Uterus (tissue), 4 donors: ENCODE data around the gene RNU7-1. TPM values are rescaled to one million over a fixed set of nuclear protein-coding genes. Genes with fewer than 3 reads are reported as not detected.

Source experiments
- DNase-seq, 2 donors: peaks; one replicate each; pipeline ENCODE4 v3.0.0-alpha.2; 2019 to 2020
- H3K27ac ChIP-seq, 2 donors: fragments of 200-600 bp; sonication (generic); 1 replicate in 1 of 2; 2 replicates in 1 of 2; pipeline ENCODE4 v1.5.1; 2016 to 2018
- H3K27me3 ChIP-seq, 2 donors: fragments of 200-600 bp; sonication (generic); one replicate each; pipeline ENCODE4 v1.5.1; 2018 to 2019; ENCODE audit warnings: control low read depth in 1 of 2
- H3K36me3 ChIP-seq, 2 donors: fragments of 200-600 bp; sonication (generic); one replicate each; pipeline ENCODE4 v1.5.1; 2019; ENCODE audit warnings: control low read depth in 1 of 2
- H3K4me1 ChIP-seq, 2 donors: fragments of 200-600 bp; sonication (generic); one replicate each; pipeline ENCODE4 v1.5.1; 2018 to 2019; ENCODE audit warnings: control low read depth in 1 of 2
- H3K4me3 ChIP-seq, 2 donors: fragments of 200-600 bp; sonication (generic); 1 replicate in 1 of 2; 2 replicates in 1 of 2; pipeline ENCODE4 v1.5.1; 2018 to 2019; ENCODE audit warnings: mild to moderate bottlenecking in 1 of 2
- H3K9me3 ChIP-seq, 2 donors: fragments of 200-600 bp; sonication (generic); one replicate each; pipeline ENCODE4 v1.5.1; 2019; ENCODE audit warnings: control low read depth in 1 of 2
- POLR2A ChIP-seq, 2 donors: fragments of 450-650 bp; IDR thresholded peaks; one replicate each; pipeline ENCODE4 v1.6.1; 2016; ENCODE audit warnings: antibody characterized with exemption in 2 of 2, mild to moderate bottlenecking in 1 of 2, moderate library complexity in 1 of 2
- intact Hi-C: fragments of 100-400 bp; cut with DNase I; formaldehyde crosslinking; loops from one replicate; pipeline ENCODE4 v1.15.1; 2023; ENCODE audit warnings: low total_unique reads
- total RNA-seq, 4 donors: library from RNA; depleted of rRNA in 3 of 4; stranded (reverse); fragments of >200 nt in 3 of 4; gene quantifications; one replicate each; pipeline versions ENCODE4 v1.1.0 to v1.2.4, GENCODE V29; 2014 to 2023
- TF ChIP-seq, protein P1 (sequence below), 4 experiments: fragments of 200-600 bp in 2 of 4; fragments of 450-650 bp in 2 of 4; sonication (generic) in 2 of 4; IDR thresholded peaks; one replicate each; pipeline ENCODE4 v1.5.1; 2016 to 2019; ENCODE audit warnings: antibody characterized with exemption in 4 of 4, mild to moderate bottlenecking in 2 of 4, moderate library complexity in 1 of 4
- donor health status: DM: yes; HTN: yes; CAD: no.

The RNU7-1 gene
- total RNA-seq, 4 donors from 2014 or later, result not detected

DNA sequence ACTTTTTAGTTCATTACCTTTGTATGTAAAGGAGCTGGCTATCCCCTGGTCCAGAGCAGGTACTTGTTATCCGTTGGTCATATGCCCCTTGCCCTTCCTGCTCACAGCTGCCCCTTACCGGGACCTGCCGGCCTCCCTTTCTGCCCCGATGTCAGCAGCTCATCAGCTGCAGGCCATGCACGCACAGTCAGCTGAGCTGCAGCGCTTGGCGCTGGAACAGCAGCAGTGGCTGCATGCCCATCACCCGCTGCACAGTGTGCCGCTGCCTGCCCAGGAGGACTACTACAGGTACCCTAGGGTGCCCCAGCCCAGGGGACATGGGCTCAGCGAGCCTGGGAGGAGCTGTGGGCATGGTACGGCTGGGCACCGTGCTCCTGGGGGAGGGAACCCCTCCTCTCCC, 2.3 kb upstream of the RNU7-1 start:
- Histone ChIP-seq H3K27me3 (no peaks in the 10 kb centered on the region), H3K4me1 (peaks cover 9 to 15% of the 10 kb centered on the region in 2 donors), H3K4me3 (no peak overlapping the region), H3K27ac (peak overlapping the region in 1 of 2 donors; percentile 94), H3K9me3 (no peaks in the 10 kb centered on the region), H3K36me3 (no peaks in the 10 kb centered on the region)
- TF ChIP-seq, protein P1, sequence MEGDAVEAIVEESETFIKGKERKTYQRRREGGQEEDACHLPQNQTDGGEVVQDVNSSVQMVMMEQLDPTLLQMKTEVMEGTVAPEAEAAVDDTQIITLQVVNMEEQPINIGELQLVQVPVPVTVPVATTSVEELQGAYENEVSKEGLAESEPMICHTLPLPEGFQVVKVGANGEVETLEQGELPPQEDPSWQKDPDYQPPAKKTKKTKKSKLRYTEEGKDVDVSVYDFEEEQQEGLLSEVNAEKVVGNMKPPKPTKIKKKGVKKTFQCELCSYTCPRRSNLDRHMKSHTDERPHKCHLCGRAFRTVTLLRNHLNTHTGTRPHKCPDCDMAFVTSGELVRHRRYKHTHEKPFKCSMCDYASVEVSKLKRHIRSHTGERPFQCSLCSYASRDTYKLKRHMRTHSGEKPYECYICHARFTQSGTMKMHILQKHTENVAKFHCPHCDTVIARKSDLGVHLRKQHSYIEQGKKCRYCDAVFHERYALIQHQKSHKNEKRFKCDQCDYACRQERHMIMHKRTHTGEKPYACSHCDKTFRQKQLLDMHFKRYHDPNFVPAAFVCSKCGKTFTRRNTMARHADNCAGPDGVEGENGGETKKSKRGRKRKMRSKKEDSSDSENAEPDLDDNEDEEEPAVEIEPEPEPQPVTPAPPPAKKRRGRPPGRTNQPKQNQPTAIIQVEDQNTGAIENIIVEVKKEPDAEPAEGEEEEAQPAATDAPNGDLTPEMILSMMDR (IDR thresholded peaks at IDR 0.05), result no peak
- no peak for TF ChIP-seq POLR2A (IDR thresholded peaks at IDR 0.05)
- no peak for DNase-seq
- intact Hi-C loops, result loop anchor here (10.0 kb wide), 1 partner anchor 174 kb away; no protein-coding TSS in a partner anchor

DNA sequence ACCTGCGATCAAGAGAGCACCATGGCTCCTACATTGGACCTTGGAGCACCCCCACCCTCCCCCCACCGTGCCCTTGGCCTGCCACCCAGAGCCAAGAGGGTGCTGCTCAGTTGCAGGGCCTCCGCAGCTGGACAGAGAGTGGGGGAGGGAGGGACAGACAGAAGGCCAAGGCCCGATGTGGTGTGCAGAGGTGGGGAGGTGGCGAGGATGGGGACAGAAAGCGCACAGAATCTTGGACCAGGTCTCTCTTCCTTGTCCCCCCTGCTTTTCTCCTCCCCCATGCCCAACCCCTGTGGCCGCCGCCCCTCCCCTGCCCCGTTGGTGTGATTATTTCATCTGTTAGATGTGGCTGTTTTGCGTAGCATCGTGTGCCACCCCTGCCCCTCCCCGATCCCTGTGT, 1.8 kb upstream of the RNU7-1 start:
- Histone ChIP-seq H3K9me3 (no peaks in the 10 kb centered on the region), H3K27me3 (no peaks in the 10 kb centered on the region), H3K4me3 (no peak overlapping the region), H3K27ac (peak overlapping the region in 1 of 2 donors; percentile 94), H3K36me3 (no peaks in the 10 kb centered on the region), H3K4me1 (peaks cover 9 to 15% of the 10 kb centered on the region in 2 donors)
- intact Hi-C loops, result loop anchor here (10.0 kb wide), 1 partner anchor 173 kb away; no protein-coding TSS in a partner anchor
- TF ChIP-seq, protein P1 (IDR thresholded peaks at IDR 0.05), result no peak
- TF ChIP-seq POLR2A (IDR thresholded peaks at IDR 0.05), result no peak
- peak in 1 of 2 donors; percentile 55 for DNase-seq

DNA sequence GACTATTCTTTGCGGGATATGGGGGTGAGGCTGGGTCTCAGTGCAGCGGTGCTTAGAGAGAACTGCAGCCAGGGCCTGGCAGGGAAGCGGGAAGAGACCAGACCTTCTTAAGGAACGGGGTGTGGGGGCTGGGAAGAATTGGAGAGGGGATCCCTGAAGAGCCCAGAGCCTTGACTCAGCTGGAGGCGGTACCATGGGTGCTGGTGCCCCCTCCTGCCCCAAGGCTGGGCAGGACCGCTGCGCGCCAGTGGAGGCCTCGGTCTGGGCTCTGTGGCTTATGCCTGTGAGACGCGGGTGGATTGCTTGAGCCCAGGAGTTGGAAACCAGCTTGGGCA, 1.3 kb upstream of the RNU7-1 start:
- no peak for TF ChIP-seq POLR2A (IDR thresholded peaks at IDR 0.05)
- TF ChIP-seq, protein P1 (IDR thresholded peaks at IDR 0.05), result no peak
- H3K36me3 ChIP-seq, result no peaks in the 10 kb centered on the region
- H3K27ac ChIP-seq, result peak overlapping the region; percentile 93 to 94
- H3K4me3 ChIP-seq, result no peak overlapping the region
- intact Hi-C loops, result loop anchor here (10.0 kb wide), 1 partner anchor 173 kb away; no protein-coding TSS in a partner anchor
- peak in 1 of 2 donors; percentile 45 for DNase-seq
- H3K27me3 ChIP-seq, result no peaks in the 10 kb centered on the region
- H3K9me3 ChIP-seq, result no peaks in the 10 kb centered on the region
- H3K4me1 ChIP-seq, result peaks cover 9 to 15% of the 10 kb centered on the region in 2 donors

DNA sequence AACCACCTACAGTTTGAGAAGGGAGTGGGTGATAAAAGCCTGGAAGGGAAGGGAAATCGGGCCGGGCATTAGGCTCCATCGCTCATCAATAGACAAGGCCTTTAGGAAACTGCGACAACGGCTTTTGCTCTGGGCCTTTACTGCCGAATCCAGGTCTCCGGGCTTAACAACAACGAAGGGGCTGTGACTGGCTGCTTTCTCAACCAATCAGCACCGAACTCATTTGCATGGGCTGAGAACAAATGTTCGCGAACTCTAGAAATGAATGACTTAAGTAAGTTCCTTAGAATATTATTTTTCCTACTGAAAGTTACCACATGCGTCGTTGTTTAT, 261 bp upstream of the RNU7-1 start:
- H3K9me3 ChIP-seq, result no peaks in the 10 kb centered on the region
- H3K27ac ChIP-seq, result peak overlapping the region; percentile 93 to 94
- peak; percentile 35 to 75 for TF ChIP-seq POLR2A (IDR thresholded peaks at IDR 0.05)
- TF ChIP-seq, protein P1 (IDR thresholded peaks at IDR 0.05), result no peak
- peaks cover 6 to 13% of the 10 kb centered on the region in 2 donors for H3K4me1 ChIP-seq
- peak; percentile 81 to 93 for DNase-seq
- H3K36me3 ChIP-seq, result no peaks in the 10 kb centered on the region
- H3K4me3 ChIP-seq, result peak overlapping the region; percentile 74 to 80
- intact Hi-C loops, result loop anchor here (10.0 kb wide), 1 partner anchor 171 kb away; no protein-coding TSS in a partner anchor
- H3K27me3 ChIP-seq, result no peaks in the 10 kb centered on the region

DNA sequence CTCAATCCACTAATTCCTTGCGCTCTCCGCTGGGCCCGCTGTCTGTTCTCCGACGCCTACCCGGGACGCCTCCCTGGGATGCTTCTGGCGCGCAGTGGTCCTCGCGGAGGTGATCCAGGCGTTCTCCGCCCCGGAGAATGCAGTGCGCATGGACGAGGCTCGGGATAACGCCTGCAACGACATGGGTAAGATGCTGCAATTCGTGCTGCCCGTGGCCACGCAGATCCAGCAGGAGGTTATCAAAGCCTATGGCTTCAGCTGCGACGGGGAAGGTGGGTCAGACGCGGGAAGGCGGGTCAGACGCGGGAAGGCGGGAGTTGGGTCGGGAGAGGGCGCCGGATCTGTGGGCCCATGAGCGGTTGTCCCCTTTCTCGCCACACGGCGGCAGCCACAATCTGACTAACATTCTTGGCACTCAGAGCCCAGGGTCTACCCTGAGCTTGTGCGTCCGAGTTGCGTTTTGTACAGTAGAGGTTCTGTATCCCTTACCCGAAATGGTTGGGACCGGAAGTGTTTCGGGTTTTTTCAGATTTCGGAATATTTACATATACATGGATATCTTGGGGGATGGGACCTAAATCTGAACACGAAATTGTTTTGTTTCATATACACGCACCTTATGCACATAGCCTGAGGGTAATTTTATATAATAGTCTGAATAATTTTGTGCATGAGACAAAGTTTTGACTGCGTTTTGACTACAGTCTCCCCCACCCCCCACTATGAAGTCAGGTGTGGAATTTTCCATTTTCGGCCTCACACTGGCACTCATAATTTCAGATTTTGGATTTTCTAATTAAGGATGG, 968 bp downstream of the RNU7-1 start:
- Histone ChIP-seq H3K9me3 (no peaks in the 10 kb centered on the region), H3K4me1 (peaks cover 4 to 6% of the 10 kb centered on the region in 2 donors), H3K36me3 (no peaks in the 10 kb centered on the region), H3K4me3 (peak overlapping the region; percentile 74 to 80), H3K27ac (peak overlapping the region; percentile 93 to 94), H3K27me3 (no peaks in the 10 kb centered on the region)
- TF ChIP-seq, protein P1 (IDR thresholded peaks at IDR 0.05), result peak; percentile 84 to 96 (median 89)
- TF ChIP-seq POLR2A (IDR thresholded peaks at IDR 0.05), result peak; percentile 14 to 50
- intact Hi-C loops, result loop anchor here (10.0 kb wide), 1 partner anchor 170 kb away; no protein-coding TSS in a partner anchor
- peak; percentile 94 for DNase-seq
